IPS-NIHi11 (cell line): ENCODE data around the gene TUBGCP2.
A peak's percentile ranks its signal among the peaks of the same experiment; 100 is the strongest.

Source experiments
- DNase-seq: peaks from one replicate; pipeline ENCODE4 v3.0.0; 2012; ENCODE audit warnings: mixed read lengths, low spot score

The TUBGCP2 gene

GRCh38 chr10:133302230-133302629 lies 6.4 kb downstream of the TUBGCP2 start:
- DNase-seq = no peak

GRCh38 chr10:133299738-133300137 lies 8.9 kb downstream of the TUBGCP2 start:
- no peak for DNase-seq

- DNase-seq = no peak
These were observed 9.4 kb downstream of the TUBGCP2 start for GRCh38 chr10:133299224-133299623.

- no peak for DNase-seq
These were observed 10.2 kb downstream of the TUBGCP2 start for GRCh38 chr10:133298466-133298865.

GRCh38 chr10:133297504-133297903 lies 11.2 kb downstream of the TUBGCP2 start:
- DNase-seq = no peak

- DNase-seq = peak; percentile 8
These were observed 13.0 kb downstream of the TUBGCP2 start for GRCh38 chr10:133295426-133296320.

GRCh38 chr10:133294189-133294588 lies 14.5 kb downstream of the TUBGCP2 start:
- peak; percentile 15 for DNase-seq

- DNase-seq = no peak
These were observed 14.9 kb downstream of the TUBGCP2 start for GRCh38 chr10:133293810-133294119.

GRCh38 chr10:133292919-133293809 lies 15.5 kb downstream of the TUBGCP2 start:
- DNase-seq = peak; percentile 27

GRCh38 chr10:133289761-133290160 lies 18.9 kb downstream of the TUBGCP2 start:
- DNase-seq = peak; percentile 7

GRCh38 chr10:133287832-133288500 lies 20.7 kb downstream of the TUBGCP2 start:
- peak; percentile 8 for DNase-seq

GRCh38 chr10:133286366-133286765 lies 22.3 kb downstream of the TUBGCP2 start:
- DNase-seq = no peak

GRCh38 chr10:133285217-133285616 lies 23.5 kb downstream of the TUBGCP2 start:
- DNase-seq = no peak

GRCh38 chr10:133283931-133284330 lies 24.7 kb downstream of the TUBGCP2 start:
- no peak for DNase-seq

- no peak for DNase-seq
These were observed 25.8 kb downstream of the TUBGCP2 start for GRCh38 chr10:133282846-133283390.

GRCh38 chr10:133281628-133282372 lies 26.9 kb downstream of the TUBGCP2 start:
- DNase-seq = no peak

GRCh38 chr10:133281084-133281483 lies 27.6 kb downstream of the TUBGCP2 start:
- no peak for DNase-seq

- no peak for DNase-seq
These were observed 28.1 kb downstream of the TUBGCP2 start for GRCh38 chr10:133280391-133281059.

GRCh38 chr10:133279326-133280226 lies 29.1 kb downstream of the TUBGCP2 start:
- DNase-seq = no peak
